Lower leg skin (tissue), 3 donors: ENCODE results near the gene SLIT3.

Experiments
- CTCF ChIP-seq, 3 donors: fragments of 450-650 bp; IDR thresholded peaks; one replicate each; pipeline ENCODE4 v1.5.1; 2016; ENCODE audit warnings: antibody characterized with exemption in 3 of 3, mild to moderate bottlenecking in 3 of 3, moderate library complexity in 2 of 3
- POLR2A ChIP-seq, 2 donors: fragments of 450-650 bp; IDR thresholded peaks; one replicate each; pipeline ENCODE4 v1.6.1; 2016 to 2017; ENCODE audit warnings: antibody characterized with exemption in 2 of 2, mild to moderate bottlenecking in 1 of 2, moderate library complexity in 1 of 2

GRCh38 chr5:168883991-168884390, 416.9 kb downstream of the SLIT3 start:
- no peak for TF ChIP-seq CTCF (IDR thresholded peaks at IDR 0.05)
- TF ChIP-seq POLR2A (IDR thresholded peaks at IDR 0.05) = no peak
